HS-27A (cell line): ENCODE data around the gene SSBP2.

Experiments
- DNase-seq: peaks from one replicate; pipeline ENCODE4 v3.0.0-alpha.2; 2012; ENCODE audit warnings: low read depth, missing footprints

Gene SSBP2

DNA sequence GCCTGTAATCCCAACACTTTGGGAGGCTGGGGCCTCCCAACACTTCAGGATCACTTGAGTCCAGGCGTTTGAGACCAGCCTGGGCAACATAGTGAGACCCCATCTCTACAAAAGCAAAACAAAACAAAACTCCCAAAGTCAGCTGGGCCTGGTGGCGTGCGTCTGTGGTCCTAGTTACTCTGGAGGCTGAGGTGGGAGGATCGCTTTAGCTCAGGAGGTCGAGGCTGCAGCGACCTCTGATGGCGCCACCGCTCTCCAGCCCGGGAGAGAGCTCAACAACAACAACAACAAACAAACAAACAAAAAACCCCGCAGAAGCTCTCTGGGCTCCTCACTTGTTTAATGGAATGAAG, 357.5 kb downstream of the SSBP2 start:
- DNase-seq: no peak

DNA sequence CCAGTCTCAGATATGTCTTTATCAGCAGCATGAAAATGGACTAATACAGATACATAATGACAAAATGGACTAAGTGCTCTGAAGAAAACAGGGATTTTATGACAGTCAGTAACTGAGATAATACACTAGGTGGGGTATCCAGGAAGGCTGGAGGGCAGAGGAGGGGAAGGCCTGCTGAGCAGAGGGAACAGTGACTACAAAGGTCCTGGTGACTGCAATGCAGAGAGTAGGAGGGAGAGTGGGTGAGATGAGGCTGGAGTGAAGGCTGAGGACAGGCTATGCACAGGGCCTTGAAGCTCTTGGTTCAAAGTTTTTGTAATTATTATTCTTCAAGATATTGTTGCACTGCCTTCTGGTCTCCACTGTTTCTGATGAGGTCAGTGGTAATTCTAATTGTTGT, 361.9 kb downstream of the SSBP2 start:
- no peak for DNase-seq

DNA sequence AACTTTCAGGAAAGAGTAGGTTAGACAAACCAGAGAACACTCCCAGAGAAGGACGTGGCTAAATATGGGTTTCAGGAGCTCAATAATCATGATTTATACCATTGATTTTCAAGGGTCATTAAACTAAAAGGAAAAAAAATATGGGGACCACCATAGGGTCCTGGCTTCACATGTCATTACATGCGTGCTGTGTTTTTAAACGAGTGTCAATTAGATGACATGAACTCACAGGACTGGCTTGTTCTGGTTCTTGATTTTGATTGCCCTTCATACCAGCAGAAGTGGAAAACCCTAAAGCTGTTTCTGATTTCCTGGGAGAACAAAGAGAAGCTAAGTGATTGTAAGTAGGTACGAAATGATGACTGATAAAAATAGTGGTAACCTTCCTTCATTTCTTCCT, 362.7 kb downstream of the SSBP2 start:
- DNase-seq: no peak

DNA sequence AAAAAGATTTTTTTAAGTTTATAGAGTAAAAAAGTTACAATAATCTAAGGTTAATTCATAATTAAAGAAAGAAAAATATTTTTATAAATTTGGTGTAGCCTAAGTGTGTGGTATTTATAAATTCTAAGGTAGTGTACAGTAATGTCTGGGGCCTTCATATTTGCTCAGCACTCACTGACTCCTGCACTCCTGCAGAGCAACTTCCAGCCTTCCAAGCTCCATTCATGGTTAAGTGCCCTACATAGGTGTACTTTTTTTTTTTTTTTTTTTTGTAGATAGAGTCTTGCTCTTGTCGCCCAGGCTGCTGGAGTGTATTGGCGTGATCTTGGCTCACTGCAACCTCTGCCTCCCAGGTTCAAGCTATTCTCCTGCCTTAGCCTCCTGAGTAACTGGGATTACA, 367.0 kb downstream of the SSBP2 start:
- DNase-seq: no peak

DNA sequence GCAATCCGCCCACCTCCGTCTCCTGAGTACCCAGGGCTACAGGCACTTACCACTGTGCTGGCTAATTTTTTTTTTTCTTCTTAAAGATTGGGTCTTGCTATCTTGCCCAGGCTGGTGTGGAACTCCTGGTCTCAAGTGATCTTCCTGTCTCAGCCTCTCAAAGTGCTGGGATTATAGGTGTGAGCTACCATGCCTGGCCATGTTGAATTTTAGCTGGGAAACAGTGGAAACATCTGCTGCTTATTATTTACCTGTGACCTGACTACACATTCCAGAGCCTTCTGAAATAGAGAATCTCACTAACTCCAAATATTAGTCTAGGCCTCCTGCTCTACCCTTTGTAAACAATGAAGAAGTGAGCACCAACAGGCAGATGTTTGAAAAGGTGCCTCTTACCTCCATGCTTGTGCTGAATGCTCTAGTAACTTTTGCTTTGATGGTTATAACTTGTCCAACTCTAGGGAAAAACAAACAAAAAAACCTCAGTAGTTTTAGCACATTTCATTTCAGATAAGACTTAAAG, 379.5 kb downstream of the SSBP2 start:
- no peak for DNase-seq

DNA sequence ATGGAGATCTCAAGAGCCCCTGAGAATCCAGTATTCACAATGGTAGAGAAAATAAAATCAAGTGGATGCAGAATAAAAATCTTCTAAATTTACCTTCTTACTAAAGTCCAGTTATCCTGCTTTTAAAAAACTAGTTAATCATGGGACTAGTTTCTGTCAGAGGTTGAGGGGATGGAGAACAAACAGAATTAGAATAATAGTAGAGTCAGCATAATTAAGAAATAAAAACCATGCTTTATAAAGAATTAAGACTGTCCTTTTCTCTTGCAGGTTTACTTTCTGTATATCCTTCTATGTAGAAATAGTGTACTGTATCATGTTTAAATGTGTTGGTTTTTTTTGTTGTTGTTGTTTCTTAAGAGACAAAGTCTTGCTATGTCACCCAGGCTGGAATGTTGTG, 380.0 kb downstream of the SSBP2 start:
- no peak for DNase-seq

DNA sequence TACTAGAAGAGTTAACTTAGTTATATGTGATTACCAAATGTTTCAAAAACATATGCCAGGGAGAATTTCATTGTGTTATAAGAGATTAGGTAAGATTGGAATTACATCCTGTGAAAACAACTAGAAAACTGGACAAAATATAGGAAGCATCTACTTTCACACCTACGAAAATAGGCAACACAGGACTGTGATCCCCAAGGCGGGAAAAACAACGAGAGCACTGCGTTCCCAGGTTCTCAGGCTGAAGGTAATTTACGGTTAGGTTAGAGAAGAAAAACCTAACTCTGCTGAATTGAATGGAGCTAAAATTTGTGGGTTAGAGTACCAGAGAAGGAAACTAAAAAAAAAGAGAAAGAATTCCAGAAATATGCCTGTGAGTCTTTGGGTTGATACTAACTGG, 385.4 kb downstream of the SSBP2 start:
- DNase-seq: no peak

DNA sequence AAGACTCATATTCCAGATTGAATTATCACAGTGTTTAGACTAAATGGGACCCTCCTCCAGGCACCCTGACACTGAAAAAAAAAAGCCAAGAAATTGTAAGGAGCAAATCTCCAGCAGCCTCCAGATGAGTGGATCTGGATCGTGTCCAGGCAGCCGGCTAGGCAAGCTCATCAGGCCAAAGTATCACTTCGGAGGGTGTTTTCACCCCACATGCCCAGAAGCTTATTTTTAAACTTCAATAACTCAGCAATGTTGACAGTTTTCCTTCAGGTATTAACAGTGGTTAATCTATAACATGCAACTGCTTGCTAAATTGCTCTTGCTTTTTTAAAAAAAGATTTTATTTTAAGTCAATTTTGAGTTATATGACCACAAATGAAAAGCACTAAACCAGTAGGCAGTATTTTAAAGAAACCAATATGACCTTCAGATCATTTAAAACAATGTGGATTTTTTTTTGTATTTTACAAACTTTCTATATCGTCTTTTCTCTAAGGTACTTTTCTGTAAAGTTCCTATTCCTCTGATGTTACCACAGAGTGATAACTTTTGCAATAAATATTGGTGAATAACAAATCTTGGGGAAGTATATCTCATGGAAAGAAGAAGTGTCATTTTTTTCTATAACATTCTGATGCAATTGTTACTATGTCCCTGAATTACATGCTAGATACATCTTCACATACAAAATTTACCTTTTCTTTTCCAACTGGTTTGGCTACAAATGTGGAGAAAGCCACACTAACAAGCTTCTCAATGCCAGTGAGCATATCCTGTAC, 387.6 kb downstream of the SSBP2 start:
- DNase-seq: no peak
